Cerebellar cortex (tissue), 1 donor: ENCODE measurements around the gene TXN.

Experiments
- DNase-seq: peaks from one replicate; pipeline ENCODE4 v3.0.0-alpha.2; 2015; ENCODE audit warnings: low spot score

TXN gene

GRCh38 chr9:110256380-110257096 lies at the start of gene TXN:
Gene TXN, minus strand, starts transcription at chr9:110256507. Its CDS starts 72 bp downstream, at chr9:110256435.
- DNase-seq, result peak; percentile 87

DNA sequence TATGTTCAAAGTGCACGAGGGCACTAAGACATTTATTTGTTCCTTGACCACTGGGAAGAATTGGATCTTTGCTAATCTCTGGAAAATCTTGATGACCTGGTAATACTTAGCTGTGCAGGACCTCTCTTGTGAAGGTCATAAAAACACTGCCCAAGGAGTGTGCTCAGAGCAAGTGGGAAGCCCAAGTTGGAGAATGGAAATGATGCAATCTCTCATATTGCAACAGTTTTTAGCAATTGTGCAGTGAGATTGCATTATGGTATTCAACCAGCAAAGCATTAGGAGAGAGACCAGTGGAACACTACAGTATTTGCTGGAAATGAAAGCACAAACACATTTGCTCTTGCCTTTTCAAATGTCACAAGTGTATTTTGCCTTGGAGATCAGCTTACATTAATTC lies 46.8 kb upstream of the TXN start:
- DNase-seq, result no peak

- no peak for DNase-seq
These were observed 41.8 kb upstream of the TXN start for GRCh38 chr9:110298043-110298605.

GRCh38 chr9:110293248-110293647 lies 36.9 kb upstream of the TXN start:
- DNase-seq, result no peak

- no peak for DNase-seq
These were observed 35.7 kb upstream of the TXN start for GRCh38 chr9:110291921-110292557.

- DNase-seq, result no peak
These were observed 33.7 kb upstream of the TXN start for GRCh38 chr9:110290001-110290400.

DNA sequence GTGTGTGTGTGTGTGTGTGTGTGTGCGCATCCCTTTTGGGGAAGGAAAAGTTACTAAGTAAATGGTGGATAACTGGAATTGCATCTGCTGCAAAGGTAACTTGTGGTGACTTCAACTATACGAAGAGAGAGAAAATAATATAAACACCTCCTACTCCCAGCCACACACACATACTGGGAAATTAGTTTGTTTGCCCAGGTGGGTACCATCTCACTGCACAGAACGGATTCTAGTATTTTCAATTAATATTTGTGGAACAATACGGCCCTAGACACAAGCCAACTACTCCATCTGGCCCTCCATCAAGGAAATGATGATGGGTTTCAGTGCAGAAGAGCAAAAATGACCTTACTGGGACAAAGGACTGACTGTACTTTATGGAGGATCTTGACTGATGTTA lies 32.2 kb upstream of the TXN start:
- no peak for DNase-seq

DNA sequence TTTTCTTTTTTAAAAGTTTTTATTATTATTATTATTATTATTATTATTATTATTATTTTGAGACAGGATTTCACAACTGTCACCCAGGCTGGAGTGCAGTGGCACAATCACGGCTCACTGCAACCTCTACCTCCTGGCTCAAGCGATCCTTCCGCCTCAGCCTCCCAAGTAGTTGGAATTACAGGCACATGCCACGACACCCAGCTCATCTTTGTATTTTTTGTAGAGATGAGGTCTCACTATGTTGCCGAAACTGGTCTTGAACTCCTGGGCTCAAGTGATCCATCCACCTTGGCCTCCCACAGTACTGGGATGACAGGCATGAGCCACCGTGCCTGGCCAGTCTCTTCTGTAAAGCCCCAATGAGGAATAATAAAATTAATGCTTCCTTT lies 31.0 kb upstream of the TXN start:
- DNase-seq, result no peak

GRCh38 chr9:110284211-110284844 lies 28.0 kb upstream of the TXN start:
- DNase-seq, result no peak

DNA sequence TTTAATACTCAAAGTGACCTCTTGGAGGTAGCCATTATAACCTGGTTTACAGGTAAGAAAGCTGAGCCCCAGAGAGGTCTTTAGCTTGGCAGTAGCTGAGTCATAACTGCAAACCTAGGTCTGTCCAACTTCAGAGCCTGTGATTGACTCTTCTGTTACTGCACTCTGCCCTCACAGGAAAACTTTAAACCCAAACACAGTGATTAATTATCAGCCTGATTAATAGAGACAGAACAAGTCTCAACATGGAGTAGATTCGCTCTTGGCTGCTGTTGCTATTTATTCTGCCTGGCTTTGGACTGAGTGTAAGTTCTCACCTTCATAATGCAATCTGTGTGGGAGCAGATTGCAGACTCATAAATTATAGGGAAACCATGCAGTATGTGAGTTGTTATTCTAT lies 27.4 kb upstream of the TXN start:
- no peak for DNase-seq

GRCh38 chr9:110282739-110283081 lies 26.4 kb upstream of the TXN start:
- no peak for DNase-seq

GRCh38 chr9:110282018-110282738 lies 25.9 kb upstream of the TXN start:
- no peak for DNase-seq

DNA sequence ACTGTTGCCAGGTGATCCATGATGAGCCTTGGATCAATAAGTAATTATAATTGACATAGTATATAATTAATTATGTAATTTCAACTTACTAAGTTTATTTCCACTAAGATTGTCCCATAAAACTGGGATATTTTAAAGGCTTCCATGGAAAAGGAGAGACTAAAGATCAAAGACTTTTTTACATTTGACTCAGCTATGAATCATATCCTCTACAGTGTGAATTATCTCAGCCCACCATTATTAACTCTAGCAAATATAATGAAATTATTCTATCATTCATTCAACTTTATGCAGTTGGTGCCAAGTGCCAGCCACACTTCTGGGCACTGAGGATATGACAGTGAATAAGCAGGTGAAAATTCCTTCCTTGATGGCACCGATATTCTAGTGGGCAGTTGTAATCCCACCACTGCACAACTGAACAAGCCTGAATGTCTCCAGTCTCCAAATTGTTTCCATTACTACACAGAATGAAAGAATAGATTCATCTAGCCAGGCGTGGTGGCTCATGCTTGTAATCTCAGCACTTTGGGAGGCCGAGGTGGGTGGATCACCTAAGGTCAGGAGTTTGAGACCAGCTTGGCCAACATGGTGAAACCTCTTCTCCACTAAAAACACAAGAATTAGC lies 21.9 kb upstream of the TXN start:
- no peak for DNase-seq

- no peak for DNase-seq
These were observed 20.5 kb upstream of the TXN start for GRCh38 chr9:110276781-110277180.

- DNase-seq, result no peak
These were observed 14.1 kb upstream of the TXN start for GRCh38 chr9:110270211-110270995.

DNA sequence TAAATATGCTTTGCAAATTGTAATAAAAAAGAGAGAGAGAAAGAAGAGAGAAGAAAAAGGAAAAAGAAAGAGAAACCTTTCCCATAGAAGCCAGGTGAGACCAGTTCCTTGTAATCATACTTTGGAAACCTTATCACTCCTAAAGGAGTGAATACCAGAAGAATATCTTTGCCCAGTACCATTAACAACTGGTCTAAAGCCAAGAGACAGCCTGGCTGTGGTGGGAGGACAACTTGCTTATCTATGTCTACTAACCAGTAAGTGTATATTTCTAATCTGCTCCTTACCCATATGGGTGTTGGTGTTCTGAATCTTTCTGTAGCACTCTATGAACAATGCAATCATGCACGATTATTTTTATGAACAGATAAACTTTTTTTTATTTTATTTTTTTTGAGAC lies 10.5 kb upstream of the TXN start:
- no peak for DNase-seq

DNA sequence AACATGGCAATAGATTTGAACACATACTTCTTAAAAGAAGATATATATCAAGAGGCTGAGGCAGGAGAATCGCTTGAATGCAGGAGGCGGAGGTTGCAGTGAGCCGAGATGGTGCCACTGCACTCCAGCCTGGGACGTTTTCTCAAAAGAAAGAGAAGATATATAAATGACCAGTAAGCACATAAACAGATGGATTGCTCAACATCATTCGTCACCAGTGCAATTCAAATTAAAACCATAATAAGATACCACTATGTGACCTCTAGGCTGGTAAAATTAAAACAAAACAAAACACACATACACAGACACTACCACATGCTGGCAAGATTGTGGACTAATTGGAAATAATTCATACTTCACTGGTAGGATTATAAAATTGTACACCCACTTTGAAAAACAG lies 5.3 kb upstream of the TXN start:
- no peak for DNase-seq

DNA sequence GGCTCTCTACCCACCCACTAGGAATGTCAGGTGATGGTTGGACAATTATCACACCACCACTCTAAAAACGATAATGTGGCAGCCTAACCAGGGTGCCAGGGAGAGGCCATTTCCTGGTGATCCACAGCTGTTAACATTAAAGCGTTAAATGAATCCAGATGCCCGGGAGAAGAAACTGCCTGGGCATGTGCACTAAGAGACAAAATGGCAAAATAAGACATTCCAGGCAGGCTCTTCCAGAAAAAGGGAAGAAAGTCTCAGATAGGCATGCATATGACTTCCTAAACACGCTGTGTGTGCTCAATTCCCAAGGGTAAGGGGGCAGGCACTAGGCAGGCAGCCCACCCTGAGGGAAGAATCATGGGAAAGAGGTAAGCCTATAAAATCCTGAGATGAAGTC lies 4.6 kb upstream of the TXN start:
- no peak for DNase-seq

DNA sequence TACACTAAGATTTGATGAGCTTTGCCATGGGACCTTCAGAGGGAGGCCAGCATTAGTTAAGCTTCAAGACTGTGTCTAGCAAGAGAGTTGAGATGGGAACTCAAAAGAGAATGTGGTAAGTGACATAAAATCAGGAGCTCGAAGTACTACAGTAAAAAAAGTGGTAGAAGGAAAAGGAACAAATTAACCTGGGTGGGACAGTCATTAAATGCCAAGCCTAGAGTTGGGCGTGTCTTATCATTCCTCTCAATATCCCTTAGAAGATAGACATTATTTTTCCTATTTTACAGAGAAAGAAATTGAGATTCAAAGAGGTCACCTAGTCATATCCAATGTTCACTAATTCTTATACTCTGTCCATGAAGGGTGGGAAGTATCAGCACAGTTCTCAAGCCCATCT lies 3.3 kb upstream of the TXN start:
- no peak for DNase-seq

DNA sequence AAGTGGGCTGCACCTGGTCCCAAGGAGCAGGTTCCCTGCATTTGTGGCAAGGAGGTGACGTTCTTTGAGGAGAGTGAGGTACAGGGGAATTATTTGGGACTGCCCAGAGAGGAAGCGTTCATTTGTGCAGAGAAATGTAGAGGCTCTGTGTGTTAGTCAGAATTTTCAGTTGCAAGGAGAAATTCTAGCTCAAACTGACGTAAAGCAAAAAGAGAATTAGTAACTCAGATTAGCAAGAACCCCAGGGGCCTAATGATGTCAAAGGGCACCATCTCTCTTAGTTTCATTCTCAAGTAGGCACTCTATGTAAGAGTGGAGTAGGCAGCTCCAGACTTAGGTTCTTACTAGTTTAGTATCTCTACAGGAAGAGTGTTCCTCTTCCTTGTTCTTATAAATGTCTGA lies 2.4 kb upstream of the TXN start:
- no peak for DNase-seq

DNA sequence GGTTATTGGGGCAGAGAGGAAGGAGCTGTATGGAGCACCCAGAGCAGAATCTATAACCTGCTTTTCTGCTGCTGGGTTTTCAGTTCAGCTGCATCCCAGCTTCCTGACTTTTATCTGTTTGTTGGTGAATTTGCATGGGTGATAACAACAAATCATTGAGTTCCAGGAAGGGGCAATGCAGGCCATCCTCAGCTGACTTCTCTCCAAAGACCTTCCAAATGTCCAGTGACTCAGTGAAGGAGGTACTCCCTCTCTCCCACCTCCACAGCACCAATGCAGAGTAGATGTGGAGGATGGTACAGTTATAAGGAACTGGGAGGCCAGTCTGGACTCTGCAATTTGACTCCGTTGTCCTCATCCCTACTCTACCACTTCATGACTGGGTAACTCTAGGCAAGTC lies 1.6 kb upstream of the TXN start:
- DNase-seq, result no peak
